Thoracic aorta (tissue), 2 donors: ENCODE data around the gene OSBPL1A. TPM values are rescaled to one million over a fixed set of nuclear protein-coding genes. Genes with fewer than 3 reads are reported as not detected.

Experiments
- ATAC-seq: fragments of 150-250 bp; one replicate; pipeline ENCODE4 v1.8.0; 2017; ENCODE audit warnings: low read depth; ENCODE audit not compliant: insufficient number of reproducible peaks, low FRiP score
- DNase-seq: peaks from one replicate; pipeline ENCODE4 v3.0.0-alpha.2; 2020; ENCODE audit warnings: low spot score
- H3K27ac ChIP-seq, 2 donors: fragments of 200-600 bp; sonication (generic); 1 replicate in 1 of 2; 2 replicates in 1 of 2; pipeline ENCODE4 v1.5.1; 2016; ENCODE audit warnings: mild to moderate bottlenecking in 2 of 2, moderate library complexity in 2 of 2
- H3K27me3 ChIP-seq: fragments of 200-600 bp; sonication (generic); replicated peaks from 2 replicates; pipeline ENCODE4 v1.6.0; 2016; ENCODE audit warnings: mild to moderate bottlenecking; ENCODE audit not compliant: insufficient read depth
- H3K36me3 ChIP-seq: fragments of 200-600 bp; sonication (generic); one replicate; pipeline ENCODE4 v1.5.1; 2016
- H3K4me1 ChIP-seq, 2 donors: fragments of 200-600 bp; sonication (generic); 1 replicate in 1 of 2; 2 replicates in 1 of 2; pipeline versions ENCODE4 v1.5.1 to v1.6.0; 2016; ENCODE audit warnings: low read depth in 2 of 2, mild to moderate bottlenecking in 1 of 2; ENCODE audit not compliant: control insufficient read depth in 1 of 2
- H3K4me3 ChIP-seq: fragments of 200-600 bp; sonication (generic); 2 replicates; pipeline ENCODE4 v1.5.1; 2016; ENCODE audit warnings: mild to moderate bottlenecking
- H3K9me3 ChIP-seq: fragments of 200-600 bp; sonication (generic); 2 replicates; pipeline ENCODE4 v1.5.1; 2016
- CTCF ChIP-seq: fragments of 200-600 bp; sonication (generic); IDR thresholded peaks from one replicate; pipeline ENCODE4 v1.5.1; 2019; ENCODE audit warnings: antibody characterized with exemption
- total RNA-seq, 2 donors: library from RNA; depleted of rRNA; stranded (reverse); fragments of >200 nt; gene quantifications; one replicate each; pipeline versions ENCODE4 v1.1.0 to v1.2.3, GENCODE V29; 2016

Gene OSBPL1A
- total RNA-seq, 2 donors from 2014 or later: 35.1 to 53.7 TPM

GRCh38 chr18:24234330-24234729, 163.3 kb downstream of the OSBPL1A start:
- Histone ChIP-seq H3K27me3 (no peaks in the 10 kb centered on the region), H3K27ac (no peak overlapping the region), H3K4me3 (no peak overlapping the region), H3K4me1 (peaks cover 7 to 16% of the 10 kb centered on the region in 2 donors), H3K9me3 (no peaks in the 10 kb centered on the region), H3K36me3 (peaks cover 13% of the 10 kb centered on the region)
- TF ChIP-seq CTCF: no peak
- ATAC-seq (no peak), DNase-seq (no peak)

GRCh38 chr18:24232800-24233199, 164.8 kb downstream of the OSBPL1A start:
- Histone ChIP-seq H3K4me1 (peaks cover 7 to 16% of the 10 kb centered on the region in 2 donors), H3K27ac (no peak overlapping the region), H3K36me3 (peaks cover 8% of the 10 kb centered on the region), H3K4me3 (no peak overlapping the region), H3K27me3 (no peaks in the 10 kb centered on the region), H3K9me3 (no peaks in the 10 kb centered on the region)
- no peak for ATAC-seq
- no peak for TF ChIP-seq CTCF
- DNase-seq: no peak

GRCh38 chr18:24231773-24232735, 165.6 kb downstream of the OSBPL1A start:
- no peaks in the 10 kb centered on the region for H3K9me3 ChIP-seq
- peaks cover 8% of the 10 kb centered on the region for H3K36me3 ChIP-seq
- no peak for TF ChIP-seq CTCF
- H3K27me3 ChIP-seq: no peaks in the 10 kb centered on the region
- DNase-seq (no peak), ATAC-seq (no peak)
- H3K4me1 ChIP-seq: peaks cover 7 to 16% of the 10 kb centered on the region in 2 donors
- H3K4me3 ChIP-seq: no peak overlapping the region
- H3K27ac ChIP-seq: no peak overlapping the region

GRCh38 chr18:24230766-24231165, 166.9 kb downstream of the OSBPL1A start:
- Histone ChIP-seq H3K36me3 (peaks cover 3% of the 10 kb centered on the region), H3K9me3 (no peaks in the 10 kb centered on the region), H3K4me3 (no peak overlapping the region), H3K4me1 (peaks cover 7 to 16% of the 10 kb centered on the region in 2 donors), H3K27me3 (no peaks in the 10 kb centered on the region), H3K27ac (no peak overlapping the region)
- TF ChIP-seq CTCF: no peak
- ATAC-seq: no peak
- DNase-seq: no peak

- H3K27ac ChIP-seq: no peak overlapping the region
- DNase-seq (no peak), ATAC-seq (no peak)
- no peaks in the 10 kb centered on the region for H3K9me3 ChIP-seq
- H3K4me1 ChIP-seq: peaks cover 7 to 16% of the 10 kb centered on the region in 2 donors
- TF ChIP-seq CTCF: no peak
- no peaks in the 10 kb centered on the region for H3K27me3 ChIP-seq
- H3K36me3 ChIP-seq: no peaks in the 10 kb centered on the region
- H3K4me3 ChIP-seq: no peak overlapping the region
Observed at GRCh38 chr18:24228667-24229041, 169.0 kb downstream of the OSBPL1A start.
